Aorta (tissue), 5 donors: ENCODE results near the gene MPHOSPH6. TPM values are rescaled to one million over a fixed set of nuclear protein-coding genes. Genes with fewer than 3 reads are reported as not detected.
"Not testable (repeated sequence)": the region's sequence is repeated elsewhere in the genome, so short reads cannot be mapped to it uniquely, and the experiment has no call there.

Experiments
- ATAC-seq: fragments of 200-7000 bp; cut with Tn5 transposase; one replicate; pipeline ENCODE4 v1.9.1; 2022; ENCODE audit warnings: moderate library complexity; ENCODE audit not compliant: low FRiP score
- DNase-seq, 2 donors: peaks; one replicate each; pipeline ENCODE4 v3.0.0-alpha.2; 2020
- H3K27ac ChIP-seq, 2 donors: one replicate each; pipeline ENCODE4 v1.5.1; 2013; ENCODE audit warnings: low read length in 2 of 2, mild to moderate bottlenecking in 2 of 2, moderate library complexity in 2 of 2, control low read depth in 1 of 2, inconsistent platforms in 1 of 2, low read depth in 1 of 2
- H3K27me3 ChIP-seq, 2 donors: one replicate each; pipeline ENCODE4 v1.6.1; 2013; ENCODE audit warnings: control low read depth in 1 of 2, low read length in 1 of 2, mild to moderate bottlenecking in 1 of 2, moderate library complexity in 1 of 2; ENCODE audit not compliant: insufficient read depth in 2 of 2, control insufficient read depth in 1 of 2
- H3K36me3 ChIP-seq, 2 donors: one replicate each; pipeline ENCODE4 v1.6.1; 2013; ENCODE audit warnings: control low read depth in 1 of 2, low read length in 1 of 2, mild to moderate bottlenecking in 1 of 2; ENCODE audit not compliant: insufficient read depth in 2 of 2, control insufficient read depth in 1 of 2
- H3K4me1 ChIP-seq, 2 donors: one replicate each; pipeline ENCODE4 v1.6.1; 2013; ENCODE audit warnings: low read length in 2 of 2, control low read depth in 1 of 2, mild to moderate bottlenecking in 1 of 2, moderate library complexity in 1 of 2; ENCODE audit not compliant: insufficient read depth in 2 of 2, control insufficient read depth in 1 of 2
- H3K4me3 ChIP-seq, 2 donors: one replicate each; pipeline ENCODE4 v1.5.1; 2013; ENCODE audit warnings: low read length in 2 of 2, control low read depth in 1 of 2, mild to moderate bottlenecking in 1 of 2
- H3K9me3 ChIP-seq: one replicate; pipeline ENCODE4 v1.6.1; 2013; ENCODE audit warnings: mild to moderate bottlenecking, low read length; ENCODE audit not compliant: control insufficient read depth
- WGBS, 2 donors: extraction: QIAGEN DNeasy Blood & Tissue Kit; methylation state at CpG; one replicate each; pipeline ENCODE4 v1.1.7; 2013; 5-methylcytosine and 5-hydroxymethylcytosine counted together
- intact Hi-C, 2 donors: fragments of 100-400 bp; cut with DNase I; formaldehyde crosslinking; loops; one replicate each; pipeline versions ENCODE4 v1.14.2 to v1.15.0; 2022
- polyA plus RNA-seq, 2 donors: library from polyadenylated mRNA; stranded (reverse); fragments of 200-250 nt; gene quantifications; one replicate each; pipeline ENCODE4 v1.2.3, GENCODE V29; 2013
- total RNA-seq, 2 donors: library from RNA; stranded (reverse); fragmentation: NEBNext Ultra II Directional; extraction: Animal tissue kit (Norgen Biotek cat#: 25700); gene quantifications; one replicate each; pipeline ENCODE4 v1.2.1, GENCODE V29; 2021
- donor health status: healthy with polysubstance abuse.
- donor health status: Bipolar disorder and iron deficiency.
- donor health status: DM: no; HTN: no; CAD: no.
- donor health status: DM: no; HTN: no; CAD: no.
- donor health status: DM: yes; HTN: yes; CAD: no.

The MPHOSPH6 gene
- total and polyA plus RNA-seq, 4 donors = 8.6 to 20.4 (median 10.5) TPM

DNA sequence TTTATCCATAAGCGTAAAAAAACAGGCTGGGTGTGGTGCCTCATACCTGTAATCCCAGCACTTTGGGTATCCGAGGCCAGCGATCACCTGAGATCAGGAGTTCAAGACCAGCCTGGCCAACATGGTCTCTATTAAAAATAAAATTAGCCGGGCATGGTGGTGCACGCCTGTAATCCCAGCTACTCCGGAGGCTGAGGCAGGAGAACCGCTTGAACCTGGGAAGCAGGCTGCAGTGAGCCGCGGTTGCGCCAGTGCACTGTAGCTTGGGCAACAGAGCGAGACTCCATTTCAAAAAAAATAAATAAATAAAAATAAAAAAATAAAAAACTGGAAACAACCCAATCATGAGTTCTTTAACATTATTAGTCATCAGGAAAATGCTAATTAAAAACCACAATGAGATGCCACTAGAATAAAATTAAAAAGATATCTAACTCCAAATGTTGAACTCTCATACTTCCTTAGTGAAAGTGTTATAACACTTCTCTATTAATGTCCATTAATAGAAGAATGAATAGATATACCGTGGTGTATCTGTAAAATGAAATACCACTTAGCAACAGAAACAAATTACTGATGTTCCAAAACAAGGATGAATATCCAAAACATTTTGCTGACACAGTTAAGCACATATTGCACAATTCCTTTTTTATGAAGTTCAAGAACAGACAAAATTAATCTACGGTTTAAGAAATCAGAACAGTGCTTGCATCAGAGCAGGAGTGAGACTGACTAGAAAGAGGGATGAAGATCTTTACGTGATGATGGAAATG, 13.1 kb downstream of the MPHOSPH6 start:
- Histone ChIP-seq H3K4me3 (no peak overlapping the region), H3K9me3 (no peaks in the 10 kb centered on the region), H3K27me3 (no peaks in the 10 kb centered on the region), H3K36me3 (peaks cover 2 to 8% of the 10 kb centered on the region in 2 donors), H3K27ac (no peak overlapping the region), H3K4me1 (no peaks in the 10 kb centered on the region)
- intact Hi-C loops = no loop called here
- no peak for DNase-seq
- ATAC-seq = no peak
- 94 to 96% methylated on average over 14 of the region's 14 CpGs for WGBS, 2 donors

DNA sequence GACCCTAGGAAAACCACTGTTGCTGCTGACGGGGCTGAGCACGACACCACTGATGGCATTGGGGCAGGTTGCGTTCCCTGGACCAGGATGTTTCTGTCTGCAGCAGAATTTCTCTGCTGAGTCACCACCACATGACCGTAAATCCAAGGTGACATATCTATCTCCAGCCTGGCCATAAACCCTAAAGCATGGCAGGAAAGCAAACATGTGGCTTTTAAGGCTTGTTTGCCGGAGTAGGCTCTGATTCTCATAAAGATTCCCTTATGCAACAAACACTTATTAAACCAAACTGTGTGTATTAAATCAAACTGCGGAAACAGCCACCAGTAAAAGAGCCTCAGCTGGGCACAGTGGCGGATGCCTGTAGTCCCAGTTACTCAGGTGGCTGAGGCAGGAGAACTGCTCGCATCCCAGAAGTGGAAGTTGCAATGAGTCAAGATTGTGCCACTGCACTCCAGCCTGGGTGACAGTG, 17.3 kb downstream of the MPHOSPH6 start:
- Histone ChIP-seq H3K27me3 (no peaks in the 10 kb centered on the region), H3K9me3 (no peaks in the 10 kb centered on the region), H3K36me3 (no peaks in the 10 kb centered on the region), H3K27ac (no peak overlapping the region), H3K4me3 (no peak overlapping the region), H3K4me1 (no peaks in the 10 kb centered on the region)
- 85 to 91% methylated on average over 8 of the region's 8 CpGs for WGBS, 2 donors
- intact Hi-C loops = no loop called here
- no peak for ATAC-seq
- DNase-seq = no peak

DNA sequence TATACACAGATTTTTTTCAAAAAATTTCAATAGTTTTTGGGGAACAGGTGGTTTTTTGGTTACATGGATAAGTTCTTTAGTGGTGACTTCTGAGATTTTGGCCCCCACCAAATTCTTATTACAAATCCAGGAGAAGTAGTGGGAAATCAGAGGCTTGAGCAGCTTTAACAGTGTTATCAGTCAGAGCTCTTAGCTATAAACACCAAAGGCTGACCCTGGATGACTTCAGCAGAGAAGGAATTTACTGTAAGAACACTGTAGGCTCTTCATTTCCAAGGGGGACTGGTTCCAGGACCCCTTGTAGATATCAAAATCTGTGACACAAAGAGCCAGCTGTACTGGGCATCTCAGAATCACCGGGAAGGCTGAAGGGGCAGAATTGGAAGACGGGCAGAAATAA, 17.8 kb downstream of the MPHOSPH6 start:
- DNase-seq = no peak
- no peak overlapping the region for H3K27ac ChIP-seq
- no peak for ATAC-seq
- no peak overlapping the region for H3K4me3 ChIP-seq
- H3K36me3 ChIP-seq = peaks cover 0 to 2% of the 10 kb centered on the region in 2 donors
- intact Hi-C loops = no loop called here
- WGBS, 2 donors = 96 to 98% methylated on average over 2 of the region's 2 CpGs
- no peaks in the 10 kb centered on the region for H3K4me1 ChIP-seq
- H3K27me3 ChIP-seq = no peaks in the 10 kb centered on the region
- H3K9me3 ChIP-seq = no peaks in the 10 kb centered on the region

DNA sequence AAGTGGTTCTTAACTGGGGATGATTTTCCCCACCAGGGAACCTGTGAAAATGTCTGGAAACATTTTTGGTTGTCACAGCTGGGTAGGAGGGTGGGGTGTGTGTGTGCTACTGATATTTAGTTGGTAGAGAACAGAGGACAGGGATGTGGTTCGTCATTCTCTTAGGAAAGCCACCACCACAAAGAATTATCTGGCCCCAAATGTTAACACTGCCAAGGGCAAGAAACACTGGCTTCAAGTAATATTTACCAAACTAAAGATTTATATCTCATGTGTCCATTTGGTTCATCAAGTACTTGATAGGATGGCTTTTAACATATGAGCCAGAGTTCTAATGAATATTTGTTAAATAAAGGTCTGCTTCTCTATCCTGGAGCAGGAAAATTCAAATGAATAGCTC, 19.5 kb downstream of the MPHOSPH6 start:
- no peak overlapping the region for H3K27ac ChIP-seq
- no peaks in the 10 kb centered on the region for H3K4me1 ChIP-seq
- no peak overlapping the region for H3K4me3 ChIP-seq
- H3K36me3 ChIP-seq = peaks cover 4 to 5% of the 10 kb centered on the region in 2 donors
- ATAC-seq = no peak
- WGBS, 2 donors = 92 to 96% methylated on average over 1 of the region's 1 CpG
- no peak for DNase-seq
- H3K9me3 ChIP-seq = no peaks in the 10 kb centered on the region
- intact Hi-C loops = no loop called here
- no peaks in the 10 kb centered on the region for H3K27me3 ChIP-seq

DNA sequence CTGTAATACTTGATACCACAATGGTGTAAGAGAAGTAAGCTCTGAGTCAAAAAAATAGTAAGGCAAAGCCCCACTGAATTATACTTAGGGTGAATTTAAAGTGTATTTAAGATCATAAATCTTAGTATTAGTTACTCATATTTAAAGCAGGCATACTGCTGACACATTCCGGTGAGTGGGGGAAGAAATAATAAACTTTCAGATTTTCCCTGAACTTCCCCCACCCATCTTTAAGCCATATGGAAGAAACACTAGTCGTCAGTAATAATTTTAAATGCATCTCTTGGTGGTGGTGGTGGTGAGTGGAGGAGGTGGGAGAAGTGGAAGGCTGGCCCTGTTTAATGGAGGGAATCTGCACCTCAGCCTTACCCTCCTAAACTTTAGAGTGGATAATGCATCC, 20.5 kb downstream of the MPHOSPH6 start:
- no peak for ATAC-seq
- Histone ChIP-seq H3K4me3 (no peak overlapping the region), H3K4me1 (no peaks in the 10 kb centered on the region), H3K9me3 (no peaks in the 10 kb centered on the region), H3K27ac (no peak overlapping the region), H3K36me3 (peaks cover 4 to 5% of the 10 kb centered on the region in 2 donors), H3K27me3 (no peaks in the 10 kb centered on the region)
- 71 to 75% methylated on average over 2 of the region's 2 CpGs for WGBS, 2 donors
- DNase-seq = no peak
- intact Hi-C loops = no loop called here

DNA sequence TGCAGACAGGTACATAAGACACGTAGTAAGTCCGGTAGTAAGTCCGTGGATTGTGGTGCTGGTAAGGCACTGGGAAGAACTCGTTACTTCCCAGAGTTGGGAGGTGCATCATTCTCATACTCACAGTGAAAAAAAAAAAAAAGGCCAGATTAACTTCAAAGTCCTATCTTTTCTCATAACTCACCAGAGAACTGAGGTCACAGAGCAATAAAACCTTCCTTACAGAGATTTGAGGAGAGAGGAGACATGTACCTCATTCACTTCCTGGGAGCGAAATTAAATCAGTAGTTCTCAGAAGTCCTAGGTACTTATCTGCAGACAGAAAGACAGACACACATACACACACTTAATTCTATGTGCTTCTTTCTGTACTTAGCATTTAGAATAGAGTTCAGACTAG, 22.5 kb downstream of the MPHOSPH6 start:
- ATAC-seq (no peak), DNase-seq (no peak)
- H3K27me3 ChIP-seq = no peaks in the 10 kb centered on the region
- no peak overlapping the region for H3K4me3 ChIP-seq
- peaks cover 4 to 5% of the 10 kb centered on the region in 2 donors for H3K36me3 ChIP-seq
- no peaks in the 10 kb centered on the region for H3K9me3 ChIP-seq
- intact Hi-C loops = no loop called here
- H3K4me1 ChIP-seq = no peaks in the 10 kb centered on the region
- H3K27ac ChIP-seq = no peak overlapping the region
- 98% methylated on average over 5 of the region's 5 CpGs for WGBS, 2 donors

DNA sequence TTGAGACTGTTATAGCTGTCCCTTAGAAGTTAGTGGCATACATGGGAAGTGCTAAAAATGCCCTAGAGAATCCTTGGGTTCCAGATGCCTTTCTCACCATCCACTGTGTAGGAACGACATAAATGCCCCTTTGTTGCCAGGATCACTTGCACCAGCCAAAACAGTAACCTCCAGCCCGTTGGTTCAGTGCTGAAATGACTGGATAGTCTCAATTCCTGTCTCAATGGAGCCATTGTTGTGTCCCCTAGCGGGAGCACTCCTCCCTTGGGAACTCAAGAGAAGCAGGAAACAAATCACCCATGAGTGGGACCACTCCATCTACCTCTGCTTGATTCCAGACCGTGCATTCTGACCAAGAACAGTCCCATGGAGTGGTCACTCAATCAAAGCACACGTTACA, 23.1 kb downstream of the MPHOSPH6 start:
- Histone ChIP-seq H3K36me3 (peaks cover 4 to 5% of the 10 kb centered on the region in 2 donors), H3K27me3 (no peaks in the 10 kb centered on the region), H3K4me1 (no peaks in the 10 kb centered on the region), H3K9me3 (no peaks in the 10 kb centered on the region), H3K4me3 (no peak overlapping the region), H3K27ac (no peak overlapping the region)
- no peak for ATAC-seq
- intact Hi-C loops = no loop called here
- WGBS, 2 donors = 84 to 92% methylated on average over 5 of the region's 5 CpGs
- no peak for DNase-seq

DNA sequence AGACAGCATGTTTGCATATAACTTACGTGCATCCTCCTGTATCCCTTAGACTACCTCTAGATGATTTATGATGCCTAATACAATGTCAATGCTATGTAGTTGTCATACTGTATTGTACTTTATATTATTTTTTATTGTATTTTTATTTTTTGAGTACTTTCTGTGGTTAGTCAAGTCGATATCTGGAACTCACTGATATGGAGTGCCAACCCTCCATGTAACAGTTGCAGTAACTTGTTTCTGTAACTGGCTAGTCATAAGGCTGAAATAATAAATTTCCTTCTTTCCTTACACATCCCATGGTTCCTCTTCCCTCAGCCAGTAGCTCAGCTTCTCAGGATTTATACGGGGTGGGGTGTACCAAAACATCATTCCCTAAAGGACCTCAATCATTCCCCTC, 23.5 kb downstream of the MPHOSPH6 start:
- no peak for ATAC-seq
- 60 to 90% methylated on average over 3 of the region's 3 CpGs for WGBS, 2 donors
- intact Hi-C loops = no loop called here
- Histone ChIP-seq H3K9me3 (no peaks in the 10 kb centered on the region), H3K27ac (no peak overlapping the region), H3K4me3 (no peak overlapping the region), H3K27me3 (no peaks in the 10 kb centered on the region), H3K36me3 (peaks cover 4 to 5% of the 10 kb centered on the region in 2 donors), H3K4me1 (no peaks in the 10 kb centered on the region)
- DNase-seq = no peak

DNA sequence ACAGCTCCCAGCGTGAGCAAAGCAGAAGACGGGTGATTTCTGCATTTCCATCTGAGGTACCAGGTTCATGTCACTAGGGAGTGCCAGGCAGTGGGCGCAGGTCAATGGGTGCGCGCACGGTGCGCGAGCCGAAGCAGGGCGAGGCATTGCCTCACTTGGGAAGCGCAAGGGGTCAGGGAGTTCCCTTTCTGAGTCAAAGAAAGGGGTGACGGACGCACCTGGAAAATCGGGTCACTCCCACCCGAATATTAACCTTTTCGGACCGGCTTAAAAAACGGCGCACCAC, 30.8 kb downstream of the MPHOSPH6 start:
- H3K9me3 ChIP-seq, H3K4me1 ChIP-seq, intact Hi-C loops, H3K36me3 ChIP-seq, H3K27me3 ChIP-seq, DNase-seq, ATAC-seq, H3K27ac ChIP-seq, H3K4me3 ChIP-seq: not testable (repeated sequence)
- 77 to 85% methylated on average over 19 of the region's 19 CpGs for WGBS, 2 donors
